ENCODE results near the gene NCKAP1. TPM values are rescaled to one million over a fixed set of nuclear protein-coding genes. Genes with fewer than 3 reads are reported as not detected.

The NCKAP1 gene
- total RNA-seq, 1 experiment from 2014 or later: 76.2 TPM

DNA sequence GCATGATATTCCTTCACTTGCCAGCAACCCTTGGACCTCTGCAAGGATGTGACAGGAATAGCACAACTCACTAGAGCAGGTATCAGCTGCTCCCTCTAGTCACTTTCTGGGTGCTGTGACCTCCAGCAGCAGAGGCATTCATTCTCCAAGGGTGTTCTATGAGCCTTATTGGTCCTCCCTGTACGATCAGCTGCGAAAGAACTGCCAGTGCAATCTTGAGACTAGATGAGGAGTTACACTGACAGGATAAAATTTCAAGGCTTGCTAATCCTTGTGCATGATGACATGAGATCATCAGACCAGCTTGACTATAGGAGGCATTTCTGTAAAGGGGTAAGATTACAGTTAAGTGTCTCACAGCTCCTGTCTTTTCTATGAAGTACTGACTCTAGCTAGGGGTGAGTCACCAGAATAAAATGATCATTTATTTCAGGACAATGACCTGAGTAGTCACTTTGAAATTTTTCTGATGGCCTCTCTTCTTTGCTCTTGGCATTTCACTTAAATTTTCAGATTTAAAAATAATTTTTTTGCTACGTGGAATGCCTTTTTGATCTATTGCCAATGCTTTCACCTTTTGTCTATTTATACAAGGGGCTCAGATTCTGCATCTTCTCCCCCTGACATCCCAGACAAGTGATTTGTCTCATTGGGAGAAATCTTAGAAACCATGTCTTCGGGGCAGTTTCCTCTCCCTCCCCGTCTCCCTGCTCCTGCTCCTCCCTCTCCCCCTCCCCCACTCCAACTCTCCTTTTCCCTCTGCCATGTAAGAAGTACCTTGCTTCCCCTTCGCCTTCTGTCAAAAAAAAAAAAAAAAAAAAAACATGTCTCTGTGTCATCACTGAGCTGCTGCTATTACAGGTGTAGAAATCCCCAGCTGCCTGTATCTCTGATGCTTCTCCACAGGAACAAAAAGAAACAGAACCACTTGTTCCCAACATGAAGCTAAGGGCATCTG lies 122.6 kb downstream of the NCKAP1 start:
- Histone ChIP-seq H3K36me3 (ENCODE audit: low read depth, low read length) (peaks cover 14% of the 10 kb centered on the region; the same call in 1 of the 2 replicates), H4K20me1 (ENCODE audit: low read length) (no peaks in the 10 kb centered on the region), H3F3A (ENCODE audit: low read length, unreplicated experiment) (no peaks in the 10 kb centered on the region), H3K27ac (ENCODE audit: low read length) (0 out of 2 replicates have a peak overlapping the region, but pooled peaks have one; percentile 11), H3K9me3 (ENCODE audit: low read length) (no peaks in the 10 kb centered on the region), H3K79me2 (ENCODE audit: low read length) (no peaks in the 10 kb centered on the region), H3K9me2 (replicated peaks; ENCODE audit: low read length) (no peaks in the 10 kb centered on the region), H2AFZ (ENCODE audit: low read length) (no peak overlapping the region), H3K4me1 (ENCODE audit: insufficient read depth, low read length) (peaks cover 18% of the 10 kb centered on the region), H3K9ac (ENCODE audit: low read length) (no peak overlapping the region), H3K4me3 (ENCODE audit: low read length) (no peak overlapping the region), H3K4me2 (ENCODE audit: low read length) (peak overlapping the region; percentile 35), H3K27me3 (ENCODE audit: low read length) (no peaks in the 10 kb centered on the region)
- BruUV-seq (replicated peaks): no TSS peak
- CTCF ChIA-PET: interaction anchor here (0.6 kb wide), 2 partner anchors 53 to 1379 kb away, joined by 4 read pairs; no protein-coding TSS in a partner anchor
- peak; percentile 89 for ATAC-seq
- peak; percentile 79 for DNase-seq
- no peak for TF ChIP-seq EZH2 (IDR thresholded peaks at IDR 0.05; ENCODE audit: low read length, unreplicated experiment)
- TF ChIP-seq EZH2phosphoT487 (IDR thresholded peaks at IDR 0.05; ENCODE audit: borderline replicate concordance, low read length): no peak
- TF ChIP-seq, protein P1, sequence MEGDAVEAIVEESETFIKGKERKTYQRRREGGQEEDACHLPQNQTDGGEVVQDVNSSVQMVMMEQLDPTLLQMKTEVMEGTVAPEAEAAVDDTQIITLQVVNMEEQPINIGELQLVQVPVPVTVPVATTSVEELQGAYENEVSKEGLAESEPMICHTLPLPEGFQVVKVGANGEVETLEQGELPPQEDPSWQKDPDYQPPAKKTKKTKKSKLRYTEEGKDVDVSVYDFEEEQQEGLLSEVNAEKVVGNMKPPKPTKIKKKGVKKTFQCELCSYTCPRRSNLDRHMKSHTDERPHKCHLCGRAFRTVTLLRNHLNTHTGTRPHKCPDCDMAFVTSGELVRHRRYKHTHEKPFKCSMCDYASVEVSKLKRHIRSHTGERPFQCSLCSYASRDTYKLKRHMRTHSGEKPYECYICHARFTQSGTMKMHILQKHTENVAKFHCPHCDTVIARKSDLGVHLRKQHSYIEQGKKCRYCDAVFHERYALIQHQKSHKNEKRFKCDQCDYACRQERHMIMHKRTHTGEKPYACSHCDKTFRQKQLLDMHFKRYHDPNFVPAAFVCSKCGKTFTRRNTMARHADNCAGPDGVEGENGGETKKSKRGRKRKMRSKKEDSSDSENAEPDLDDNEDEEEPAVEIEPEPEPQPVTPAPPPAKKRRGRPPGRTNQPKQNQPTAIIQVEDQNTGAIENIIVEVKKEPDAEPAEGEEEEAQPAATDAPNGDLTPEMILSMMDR (conservative IDR thresholded peaks at IDR 0.05; ENCODE audit: low read depth, low read length): no peak
- intact Hi-C loops (cut with micrococcal nuclease): no loop called here
- POLR2A ChIA-PET (ENCODE audit: unreplicated experiment): no interaction called here

DNA sequence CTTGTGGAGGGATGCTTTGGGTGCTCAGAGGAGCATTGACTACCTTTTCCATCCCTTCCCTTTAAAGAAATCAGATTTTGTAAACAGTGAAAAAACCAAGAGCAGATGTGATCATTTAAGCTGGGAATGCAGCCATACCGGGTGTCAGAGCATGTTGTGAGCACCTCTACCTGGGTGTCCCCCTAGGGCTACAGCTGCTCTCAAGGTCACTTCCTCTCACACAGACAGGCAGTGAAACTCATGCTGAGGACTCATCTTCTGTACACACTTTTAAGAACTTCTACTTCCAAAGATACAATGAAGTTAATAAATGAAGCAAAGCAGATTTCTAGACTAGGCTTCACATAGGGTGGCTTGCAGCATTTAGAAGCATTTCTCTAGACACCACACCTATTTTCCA lies 123.4 kb downstream of the NCKAP1 start:
- Histone ChIP-seq H2AFZ (ENCODE audit: low read length) (no peak overlapping the region), H3K36me3 (ENCODE audit: low read depth, low read length) (peaks cover 10% of the 10 kb centered on the region; the same call in 1 of the 2 replicates), H3K79me2 (ENCODE audit: low read length) (no peaks in the 10 kb centered on the region), H3K27ac (ENCODE audit: low read length) (no peak overlapping the region), H3K9ac (ENCODE audit: low read length) (no peak overlapping the region), H3K9me2 (replicated peaks; ENCODE audit: low read length) (no peaks in the 10 kb centered on the region), H3K9me3 (ENCODE audit: low read length) (no peaks in the 10 kb centered on the region), H3K4me2 (ENCODE audit: low read length) (no peak overlapping the region), H3F3A (ENCODE audit: low read length, unreplicated experiment) (no peaks in the 10 kb centered on the region), H3K4me3 (ENCODE audit: low read length) (no peak overlapping the region), H3K27me3 (ENCODE audit: low read length) (no peaks in the 10 kb centered on the region), H3K4me1 (ENCODE audit: insufficient read depth, low read length) (peaks cover 18% of the 10 kb centered on the region), H4K20me1 (ENCODE audit: low read length) (no peaks in the 10 kb centered on the region)
- POLR2A ChIA-PET (ENCODE audit: unreplicated experiment): no interaction called here
- intact Hi-C loops (cut with micrococcal nuclease): no loop called here
- no peak for ATAC-seq
- TF ChIP-seq, protein P1 (conservative IDR thresholded peaks at IDR 0.05; ENCODE audit: low read depth, low read length): no peak
- TF ChIP-seq EZH2phosphoT487 (IDR thresholded peaks at IDR 0.05; ENCODE audit: borderline replicate concordance, low read length) (no peak), EZH2 (IDR thresholded peaks at IDR 0.05; ENCODE audit: low read length, unreplicated experiment) (no peak)
- DNase-seq: no peak
- CTCF ChIA-PET: interaction anchor here (0.6 kb wide), 1 partner anchor 52 kb away, joined by 4 read pairs; no protein-coding TSS in a partner anchor
- BruUV-seq (replicated peaks): no TSS peak

DNA sequence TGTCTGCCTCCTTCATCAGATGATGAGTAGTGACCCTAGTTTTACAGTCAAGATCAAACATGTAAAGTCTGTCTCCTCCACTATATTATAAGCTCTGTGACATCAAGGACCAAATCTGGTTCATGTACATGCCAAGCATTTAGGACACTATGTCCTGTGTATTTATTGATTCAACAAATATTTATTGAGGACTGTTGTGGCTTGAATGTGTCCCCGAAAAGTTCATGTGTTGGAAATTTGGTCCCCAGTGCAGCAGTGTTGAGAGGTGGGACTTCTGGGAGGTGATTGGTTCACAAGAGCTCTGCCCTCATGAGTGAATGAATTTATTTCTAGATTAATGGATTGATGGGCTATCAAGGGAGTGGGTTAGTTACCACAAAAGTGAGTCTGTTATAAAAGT lies 125.2 kb downstream of the NCKAP1 start:
- Histone ChIP-seq H3K9ac (ENCODE audit: low read length) (no peak overlapping the region), H2AFZ (ENCODE audit: low read length) (no peak overlapping the region), H3K4me2 (ENCODE audit: low read length) (no peak overlapping the region), H3K4me3 (ENCODE audit: low read length) (no peak overlapping the region), H3K4me1 (ENCODE audit: insufficient read depth, low read length) (peaks cover 18% of the 10 kb centered on the region), H3K27ac (ENCODE audit: low read length) (no peak overlapping the region), H3K79me2 (ENCODE audit: low read length) (no peaks in the 10 kb centered on the region), H3F3A (ENCODE audit: low read length, unreplicated experiment) (no peaks in the 10 kb centered on the region), H3K9me2 (replicated peaks; ENCODE audit: low read length) (no peaks in the 10 kb centered on the region), H3K9me3 (ENCODE audit: low read length) (no peaks in the 10 kb centered on the region), H3K36me3 (ENCODE audit: low read depth, low read length) (peaks cover 10% of the 10 kb centered on the region; the same call in 1 of the 2 replicates), H4K20me1 (ENCODE audit: low read length) (no peaks in the 10 kb centered on the region), H3K27me3 (ENCODE audit: low read length) (no peaks in the 10 kb centered on the region)
- no TSS peak for BruUV-seq (replicated peaks)
- intact Hi-C loops (cut with micrococcal nuclease): no loop called here
- CTCF ChIA-PET: no interaction called here
- ATAC-seq: no peak
- POLR2A ChIA-PET (ENCODE audit: unreplicated experiment): no interaction called here
- TF ChIP-seq, protein P1 (conservative IDR thresholded peaks at IDR 0.05; ENCODE audit: low read depth, low read length): no peak
- TF ChIP-seq EZH2 (IDR thresholded peaks at IDR 0.05; ENCODE audit: low read length, unreplicated experiment): no peak
- no peak for TF ChIP-seq EZH2phosphoT487 (IDR thresholded peaks at IDR 0.05; ENCODE audit: borderline replicate concordance, low read length)
- DNase-seq: no peak
